ENCODE results near the gene PGAP6. TPM values are rescaled to one million over a fixed set of nuclear protein-coding genes. Genes with fewer than 3 reads are reported as not detected.

Gene PGAP6
- total RNA-seq, 1 donor from 2014 or later: 114 TPM

GRCh38 chr16:370443-370842 is 11.3 kb downstream of the PGAP6 start, which contains the start of gene MRPL28:
TSS of gene MRPL28 (minus strand) at chr16:370538. CDS start at chr16:370218, 320 bp downstream.
- H3K36me3 ChIP-seq (ENCODE audit: control insufficient read depth, insufficient read depth, low read length): peaks cover 5% of the 10 kb centered on the region
- H3K27me3 ChIP-seq (ENCODE audit: control insufficient read depth, insufficient read depth, low read length): no peaks in the 10 kb centered on the region
- H3K4me3 ChIP-seq (ENCODE audit: low read depth, low read length): peak within 1 kb of the TSS; percentile 39
- DNase-seq (ENCODE audit: low read depth): no peak
- TF ChIP-seq, protein P1, sequence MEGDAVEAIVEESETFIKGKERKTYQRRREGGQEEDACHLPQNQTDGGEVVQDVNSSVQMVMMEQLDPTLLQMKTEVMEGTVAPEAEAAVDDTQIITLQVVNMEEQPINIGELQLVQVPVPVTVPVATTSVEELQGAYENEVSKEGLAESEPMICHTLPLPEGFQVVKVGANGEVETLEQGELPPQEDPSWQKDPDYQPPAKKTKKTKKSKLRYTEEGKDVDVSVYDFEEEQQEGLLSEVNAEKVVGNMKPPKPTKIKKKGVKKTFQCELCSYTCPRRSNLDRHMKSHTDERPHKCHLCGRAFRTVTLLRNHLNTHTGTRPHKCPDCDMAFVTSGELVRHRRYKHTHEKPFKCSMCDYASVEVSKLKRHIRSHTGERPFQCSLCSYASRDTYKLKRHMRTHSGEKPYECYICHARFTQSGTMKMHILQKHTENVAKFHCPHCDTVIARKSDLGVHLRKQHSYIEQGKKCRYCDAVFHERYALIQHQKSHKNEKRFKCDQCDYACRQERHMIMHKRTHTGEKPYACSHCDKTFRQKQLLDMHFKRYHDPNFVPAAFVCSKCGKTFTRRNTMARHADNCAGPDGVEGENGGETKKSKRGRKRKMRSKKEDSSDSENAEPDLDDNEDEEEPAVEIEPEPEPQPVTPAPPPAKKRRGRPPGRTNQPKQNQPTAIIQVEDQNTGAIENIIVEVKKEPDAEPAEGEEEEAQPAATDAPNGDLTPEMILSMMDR (IDR thresholded peaks at IDR 0.05; ENCODE audit: insufficient read depth, low read length, poor library complexity, severe bottlenecking): no peak

- peaks cover 5% of the 10 kb centered on the region for H3K36me3 ChIP-seq (ENCODE audit: control insufficient read depth, insufficient read depth, low read length)
Observed at GRCh38 chr16:369866-370436, 11.8 kb downstream of the PGAP6 start.

DNA sequence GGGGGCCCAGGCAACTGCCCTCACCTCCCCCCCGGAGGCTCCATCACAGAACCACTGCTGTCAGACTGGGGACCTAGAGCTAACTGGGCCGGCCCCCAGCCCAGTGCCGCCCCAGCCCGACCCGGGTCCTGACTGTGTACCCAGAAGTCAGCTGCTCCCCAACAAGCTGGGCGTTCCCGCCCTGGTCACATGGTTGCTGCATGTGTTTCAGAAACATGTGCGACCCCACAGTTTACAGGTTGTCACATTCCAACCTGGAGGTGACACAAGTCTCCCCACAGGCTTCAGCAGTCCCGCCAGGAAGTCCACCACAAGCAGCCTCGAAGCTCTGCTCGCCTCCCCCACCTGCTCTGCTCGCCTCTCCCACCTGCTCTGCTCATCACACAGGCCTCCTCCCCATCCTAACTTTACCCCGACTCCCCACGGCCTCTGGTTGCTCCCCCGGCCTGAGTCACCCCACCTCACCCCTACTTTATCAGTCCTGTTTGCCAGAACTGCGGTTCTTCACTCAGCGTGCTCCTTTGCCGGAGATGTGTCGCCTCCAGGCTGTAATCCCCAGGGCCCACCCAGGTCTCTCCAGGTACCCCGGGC is 12.4 kb downstream of the PGAP6 start:
- H3K36me3 ChIP-seq (ENCODE audit: control insufficient read depth, insufficient read depth, low read length): peaks cover 2% of the 10 kb centered on the region
- DNase-seq (ENCODE audit: low read depth): no peak
- H3K27me3 ChIP-seq (ENCODE audit: control insufficient read depth, insufficient read depth, low read length): peaks cover 4% of the 10 kb centered on the region
- TF ChIP-seq, protein P1 (IDR thresholded peaks at IDR 0.05; ENCODE audit: insufficient read depth, low read length, poor library complexity, severe bottlenecking): no peak
- no peak overlapping the region for H3K4me3 ChIP-seq (ENCODE audit: low read depth, low read length)

More at GRCh38 chr16:369866-370436, 11.8 kb downstream of the PGAP6 start:
- TF ChIP-seq, protein P1 (IDR thresholded peaks at IDR 0.05; ENCODE audit: insufficient read depth, low read length, poor library complexity, severe bottlenecking): no peak
- Histone ChIP-seq H3K4me3 (ENCODE audit: low read depth, low read length) (peak overlapping the region; percentile 39), H3K27me3 (ENCODE audit: control insufficient read depth, insufficient read depth, low read length) (no peaks in the 10 kb centered on the region)
- DNase-seq (ENCODE audit: low read depth): no peak

- Histone ChIP-seq H3K4me3 (ENCODE audit: low read depth, low read length) (no peak overlapping the region), H3K27me3 (ENCODE audit: control insufficient read depth, insufficient read depth, low read length) (peaks cover 10% of the 10 kb centered on the region), H3K36me3 (ENCODE audit: control insufficient read depth, insufficient read depth, low read length) (peaks cover 2% of the 10 kb centered on the region)
- TF ChIP-seq, protein P1 (IDR thresholded peaks at IDR 0.05; ENCODE audit: insufficient read depth, low read length, poor library complexity, severe bottlenecking): no peak
- DNase-seq (ENCODE audit: low read depth): no peak
Observed at GRCh38 chr16:368388-369158, 13.2 kb downstream of the PGAP6 start.

DNA sequence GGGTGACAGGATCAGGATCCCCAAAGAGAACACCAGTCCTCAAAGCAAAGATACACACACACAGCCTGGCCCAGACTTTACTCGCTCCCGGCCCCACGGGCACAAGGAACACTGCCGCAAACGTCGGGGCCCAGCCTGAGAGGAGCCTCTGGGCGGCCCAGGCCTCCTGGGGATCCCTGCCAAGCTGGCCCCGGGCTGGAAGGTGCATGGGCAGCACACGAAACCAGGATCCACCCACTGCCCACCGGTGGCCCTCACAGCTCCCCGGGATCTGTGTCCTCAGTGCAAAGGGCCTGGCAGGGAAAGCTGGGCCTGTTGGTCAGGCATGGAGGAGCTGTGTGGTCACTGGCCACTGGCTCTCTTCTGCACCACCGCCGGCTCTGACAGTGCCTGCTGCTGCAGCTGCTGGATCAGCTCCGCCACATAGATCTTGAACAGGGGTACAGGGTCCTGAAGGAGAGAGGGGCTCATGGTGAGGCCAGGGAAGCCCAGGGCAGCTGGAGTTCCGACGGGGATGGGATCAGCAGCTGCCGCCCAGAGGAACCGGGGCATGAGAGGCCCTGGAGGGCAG is 14.4 kb downstream of the PGAP6 start:
- DNase-seq (ENCODE audit: low read depth): no peak
- TF ChIP-seq, protein P1 (IDR thresholded peaks at IDR 0.05; ENCODE audit: insufficient read depth, low read length, poor library complexity, severe bottlenecking): no peak
- H3K36me3 ChIP-seq (ENCODE audit: control insufficient read depth, insufficient read depth, low read length): peaks cover 2% of the 10 kb centered on the region
- H3K4me3 ChIP-seq (ENCODE audit: low read depth, low read length): no peak overlapping the region
- H3K27me3 ChIP-seq (ENCODE audit: control insufficient read depth, insufficient read depth, low read length): peaks cover 17% of the 10 kb centered on the region

Measured in kidney epithelial cell (primary cell).